ENCODE measurements around the gene FAF2.
"Not testable (repeated sequence)": the region's sequence is repeated elsewhere in the genome, so short reads cannot be mapped to it uniquely, and the experiment has no call there.

Gene FAF2

GRCh38 chr5:176447978-176448608 is at the start of gene FAF2:
FAF2 (plus strand) TSS chr5:176448385; CDS start chr5:176448408, 23 bp downstream.
- DNase-seq (ENCODE audit: low spot score in 2 of 2), result peak; percentile 96 to 99
- Histone ChIP-seq H3K36me3 (replicated peaks) (peaks cover 13% of the 10 kb centered on the region), H3K4me1 (peaks cover 9% of the 10 kb centered on the region; the same call in 1 of the 2 replicates), H3K9me3 (no peaks in the 10 kb centered on the region), H3K27me3 (ENCODE audit: low read depth) (no peaks in the 10 kb centered on the region), H3K4me3 (peak within 1 kb of the TSS; percentile 93)
- in situ Hi-C loops (cut with MboI; ENCODE audit: low sequenced_read_pairs), result no loop called here

- H3K27me3 ChIP-seq (ENCODE audit: low read depth), result no peaks in the 10 kb centered on the region
- H3K4me1 ChIP-seq, result no peaks in the 10 kb centered on the region; the same call in 1 of the 2 replicates
- no peak overlapping the region for H3K4me3 ChIP-seq
- peaks cover 2% of the 10 kb centered on the region; the same call in 1 of the 2 replicates for H3K36me3 ChIP-seq (replicated peaks)
- peak in 1 of 2 experiments; percentile 57 for DNase-seq (ENCODE audit: low spot score in 2 of 2)
- in situ Hi-C loops (cut with MboI; ENCODE audit: low sequenced_read_pairs), result no loop called here
- no peaks in the 10 kb centered on the region for H3K9me3 ChIP-seq
These were observed 47.6 kb upstream of the FAF2 start for GRCh38 chr5:176400382-176401156.

- H3K36me3 ChIP-seq (replicated peaks), result peaks cover 3% of the 10 kb centered on the region; the same call in 1 of the 2 replicates
- no peaks in the 10 kb centered on the region; the same call in 1 of the 2 replicates for H3K4me1 ChIP-seq
- H3K4me3 ChIP-seq, result no peak overlapping the region
- in situ Hi-C loops (cut with MboI; ENCODE audit: low sequenced_read_pairs), result no loop called here
- H3K9me3 ChIP-seq, result no peaks in the 10 kb centered on the region
- DNase-seq (ENCODE audit: low spot score in 2 of 2), result no peak
- no peaks in the 10 kb centered on the region for H3K27me3 ChIP-seq (ENCODE audit: low read depth)
These were observed 46.6 kb upstream of the FAF2 start for GRCh38 chr5:176401281-176402205.

GRCh38 chr5:176405656-176406435 is 42.3 kb upstream of the FAF2 start:
- Histone ChIP-seq H3K4me3 (no peak overlapping the region), H3K27me3 (ENCODE audit: low read depth) (no peaks in the 10 kb centered on the region), H3K4me1 (no peaks in the 10 kb centered on the region), H3K9me3 (no peaks in the 10 kb centered on the region), H3K36me3 (replicated peaks) (peaks cover 18% of the 10 kb centered on the region)
- in situ Hi-C loops (cut with MboI; ENCODE audit: low sequenced_read_pairs), result no loop called here
- DNase-seq (ENCODE audit: low spot score in 2 of 2), result no peak

- H3K36me3 ChIP-seq (replicated peaks), result peaks cover 18% of the 10 kb centered on the region
- H3K4me3 ChIP-seq, result no peak overlapping the region
- DNase-seq (ENCODE audit: low spot score in 2 of 2), result no peak
- in situ Hi-C loops (cut with MboI; ENCODE audit: low sequenced_read_pairs), result no loop called here
- no peaks in the 10 kb centered on the region for H3K4me1 ChIP-seq
- H3K9me3 ChIP-seq, result no peaks in the 10 kb centered on the region
- H3K27me3 ChIP-seq (ENCODE audit: low read depth), result no peaks in the 10 kb centered on the region
These were observed 41.6 kb upstream of the FAF2 start for GRCh38 chr5:176406436-176407052.

- Histone ChIP-seq H3K4me3 (no peak overlapping the region), H3K9me3 (no peaks in the 10 kb centered on the region), H3K27me3 (ENCODE audit: low read depth) (no peaks in the 10 kb centered on the region), H3K4me1 (no peaks in the 10 kb centered on the region), H3K36me3 (replicated peaks) (peaks cover 18% of the 10 kb centered on the region)
- in situ Hi-C loops (cut with MboI; ENCODE audit: low sequenced_read_pairs), result no loop called here
- DNase-seq (ENCODE audit: low spot score in 2 of 2), result no peak
These were observed 40.5 kb upstream of the FAF2 start for GRCh38 chr5:176407456-176408251.

GRCh38 chr5:176408252-176408573 is 40.0 kb upstream of the FAF2 start:
- in situ Hi-C loops (cut with MboI; ENCODE audit: low sequenced_read_pairs); H3K9me3 ChIP-seq; DNase-seq (ENCODE audit: low spot score in 2 of 2); H3K27me3 ChIP-seq (ENCODE audit: low read depth); H3K4me3 ChIP-seq; H3K4me1 ChIP-seq: not testable (repeated sequence)
- peaks cover 18% of the 10 kb centered on the region for H3K36me3 ChIP-seq (replicated peaks)

- no peak for DNase-seq (ENCODE audit: low spot score in 2 of 2)
- Histone ChIP-seq H3K27me3 (ENCODE audit: low read depth) (no peaks in the 10 kb centered on the region), H3K4me3 (no peak overlapping the region), H3K4me1 (no peaks in the 10 kb centered on the region), H3K9me3 (no peaks in the 10 kb centered on the region), H3K36me3 (replicated peaks) (peaks cover 18% of the 10 kb centered on the region)
- in situ Hi-C loops (cut with MboI; ENCODE audit: low sequenced_read_pairs), result no loop called here
These were observed 39.6 kb upstream of the FAF2 start for GRCh38 chr5:176408590-176408989.

- in situ Hi-C loops (cut with MboI; ENCODE audit: low sequenced_read_pairs), result loop anchor here (10.0 kb wide), 1 partner anchor 135 kb away; the partner anchor contains the start of gene CDHR2
- Histone ChIP-seq H3K4me3 (no peak overlapping the region), H3K27me3 (ENCODE audit: low read depth) (no peaks in the 10 kb centered on the region), H3K36me3 (replicated peaks) (peaks cover 19% of the 10 kb centered on the region), H3K9me3 (no peaks in the 10 kb centered on the region), H3K4me1 (peaks cover under 1% of the 10 kb centered on the region; the same call in 1 of the 2 replicates)
- DNase-seq (ENCODE audit: low spot score in 2 of 2), result no peak
These were observed 38.4 kb upstream of the FAF2 start for GRCh38 chr5:176409765-176410164.

GRCh38 chr5:176410486-176411180 is 37.6 kb upstream of the FAF2 start:
- peaks cover 18% of the 10 kb centered on the region for H3K36me3 ChIP-seq (replicated peaks)
- in situ Hi-C loops (cut with MboI; ENCODE audit: low sequenced_read_pairs), result loop anchor here (10.0 kb wide), 1 partner anchor 134 kb away; the partner anchor contains the start of gene CDHR2
- H3K27me3 ChIP-seq (ENCODE audit: low read depth), result no peaks in the 10 kb centered on the region
- DNase-seq (ENCODE audit: low spot score in 2 of 2), result no peak
- no peak overlapping the region for H3K4me3 ChIP-seq
- peaks cover 5% of the 10 kb centered on the region; the same call in 1 of the 2 replicates for H3K4me1 ChIP-seq
- no peaks in the 10 kb centered on the region for H3K9me3 ChIP-seq

GRCh38 chr5:176412517-176413254 is 35.5 kb upstream of the FAF2 start:
- Histone ChIP-seq H3K27me3 (ENCODE audit: low read depth) (no peaks in the 10 kb centered on the region), H3K9me3 (no peaks in the 10 kb centered on the region), H3K4me1 (peaks cover 10% of the 10 kb centered on the region), H3K4me3 (no peak overlapping the region), H3K36me3 (replicated peaks) (peaks cover 12% of the 10 kb centered on the region)
- in situ Hi-C loops (cut with MboI; ENCODE audit: low sequenced_read_pairs), result loop anchor here (10.0 kb wide), 1 partner anchor 132 kb away; the partner anchor contains the start of gene CDHR2
- no peak for DNase-seq (ENCODE audit: low spot score in 2 of 2)
